ENCODE results near the gene NUCB2.
A peak's percentile ranks its signal among the peaks of the same experiment; 100 is the strongest.

Gene NUCB2

DNA sequence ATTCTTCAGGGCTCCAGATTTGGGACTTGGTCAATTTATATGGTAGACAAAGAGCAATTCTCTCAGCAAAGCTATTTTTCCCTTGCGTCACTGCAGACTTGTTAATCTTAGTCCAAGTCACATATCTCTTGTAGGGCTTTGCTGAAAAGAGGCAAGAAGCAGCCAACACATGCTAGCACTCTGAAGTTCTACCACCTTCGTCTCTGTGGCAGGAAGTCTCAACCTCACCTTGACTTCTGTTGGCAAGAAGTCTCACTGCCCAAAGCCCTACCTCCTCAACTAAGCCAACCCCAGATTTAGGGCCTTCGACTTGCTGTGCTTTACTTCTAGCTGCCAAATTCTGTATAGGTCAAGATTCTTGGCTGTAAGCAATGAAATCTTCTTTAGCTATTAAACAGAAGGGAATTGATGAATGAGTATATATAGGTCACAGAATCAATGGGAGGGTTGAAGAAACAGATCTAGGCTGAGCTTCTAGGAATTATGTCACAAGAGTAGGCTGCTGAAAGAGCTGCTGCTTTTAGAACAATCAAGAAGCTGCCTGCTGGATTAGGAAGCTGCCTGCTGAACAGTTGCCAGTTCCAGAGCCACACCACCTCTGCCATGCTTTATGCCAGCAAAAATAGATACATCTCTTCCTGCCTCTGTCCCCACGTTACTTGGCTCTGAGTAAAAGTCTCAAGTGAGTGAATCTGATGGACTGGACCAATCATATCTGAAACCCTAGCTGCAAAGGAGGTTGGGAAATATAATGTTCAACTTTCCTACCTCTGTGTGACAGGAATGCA lies 57.5 kb downstream of the NUCB2 start:
- H3K9ac ChIP-seq (ENCODE audit: low read length in 2 of 2) = no peak overlapping the region
- H3K27me3 ChIP-seq (ENCODE audit: control insufficient read depth in 1 of 2, insufficient read depth in 2 of 2, low read length in 2 of 2) = no peaks in the 10 kb centered on the region
- no peaks in the 10 kb centered on the region for H3K4me1 ChIP-seq (ENCODE audit: control insufficient read depth, insufficient read depth, low read length)
- H3K36me3 ChIP-seq (ENCODE audit: control insufficient read depth in 2 of 2, insufficient read depth in 2 of 2, low read length in 2 of 2) = peaks cover 9 to 13% of the 10 kb centered on the region in 2 donors
- H3K9me3 ChIP-seq (ENCODE audit: control insufficient read depth in 2 of 2, low read length in 2 of 2) = no peaks in the 10 kb centered on the region
- no peak overlapping the region for H3K4me3 ChIP-seq (ENCODE audit: low read length in 2 of 2)
- no peak overlapping the region for H3K27ac ChIP-seq (ENCODE audit: low read length)

DNA sequence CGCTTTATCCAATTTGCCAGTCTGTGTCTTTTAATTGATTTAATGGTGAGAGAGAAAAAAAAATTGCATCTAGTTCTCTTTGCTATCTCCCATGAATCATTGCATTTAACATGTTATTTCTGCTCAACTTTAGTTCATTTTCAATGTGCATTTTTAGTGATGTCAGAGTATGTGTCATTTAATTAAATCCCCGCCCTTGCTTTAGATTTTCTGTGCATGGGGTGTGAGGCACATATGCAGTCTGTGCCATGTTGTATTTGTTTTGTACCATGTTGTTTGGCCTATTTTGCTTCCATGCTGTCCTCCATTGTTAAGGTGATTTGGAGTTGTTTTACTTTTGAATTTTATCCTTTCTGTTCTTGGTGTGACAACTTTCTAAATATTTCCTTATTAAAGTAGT lies 66.7 kb downstream of the NUCB2 start:
- H3K4me1 ChIP-seq (ENCODE audit: control insufficient read depth, insufficient read depth, low read length) = no peaks in the 10 kb centered on the region
- H3K4me3 ChIP-seq (ENCODE audit: low read length in 2 of 2) = no peak overlapping the region
- no peaks in the 10 kb centered on the region for H3K27me3 ChIP-seq (ENCODE audit: control insufficient read depth in 1 of 2, insufficient read depth in 2 of 2, low read length in 2 of 2)
- H3K9me3 ChIP-seq (ENCODE audit: control insufficient read depth in 2 of 2, low read length in 2 of 2) = no peaks in the 10 kb centered on the region
- no peaks in the 10 kb centered on the region for H3K36me3 ChIP-seq (ENCODE audit: control insufficient read depth in 2 of 2, insufficient read depth in 2 of 2, low read length in 2 of 2)
- no peak overlapping the region for H3K27ac ChIP-seq (ENCODE audit: low read length)
- no peak overlapping the region for H3K9ac ChIP-seq (ENCODE audit: low read length in 2 of 2)

DNA sequence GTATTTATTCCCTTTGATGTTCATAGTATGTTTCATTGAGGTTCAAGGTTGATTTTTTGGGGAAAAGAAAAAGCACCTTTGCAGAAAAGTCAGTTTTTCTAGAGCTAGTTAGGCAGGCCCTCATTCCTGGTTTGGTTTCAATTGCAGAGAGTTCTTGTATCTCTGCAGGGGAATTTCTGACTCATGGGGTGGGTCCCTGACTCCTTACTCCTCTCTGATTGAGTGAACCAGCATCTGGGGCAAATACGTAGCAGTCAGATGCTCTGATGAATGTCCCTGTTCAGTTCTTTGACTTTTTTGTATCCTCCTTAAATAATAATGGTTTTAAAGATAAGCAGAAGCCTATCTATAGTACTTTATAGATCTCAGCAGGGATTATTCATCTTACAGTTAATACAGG lies 67.4 kb downstream of the NUCB2 start:
- Histone ChIP-seq H3K27me3 (ENCODE audit: control insufficient read depth in 1 of 2, insufficient read depth in 2 of 2, low read length in 2 of 2) (no peaks in the 10 kb centered on the region), H3K36me3 (ENCODE audit: control insufficient read depth in 2 of 2, insufficient read depth in 2 of 2, low read length in 2 of 2) (no peaks in the 10 kb centered on the region), H3K4me1 (ENCODE audit: control insufficient read depth, insufficient read depth, low read length) (no peaks in the 10 kb centered on the region), H3K4me3 (ENCODE audit: low read length in 2 of 2) (no peak overlapping the region), H3K9ac (ENCODE audit: low read length in 2 of 2) (no peak overlapping the region), H3K9me3 (ENCODE audit: control insufficient read depth in 2 of 2, low read length in 2 of 2) (no peaks in the 10 kb centered on the region), H3K27ac (ENCODE audit: low read length) (no peak overlapping the region)

DNA sequence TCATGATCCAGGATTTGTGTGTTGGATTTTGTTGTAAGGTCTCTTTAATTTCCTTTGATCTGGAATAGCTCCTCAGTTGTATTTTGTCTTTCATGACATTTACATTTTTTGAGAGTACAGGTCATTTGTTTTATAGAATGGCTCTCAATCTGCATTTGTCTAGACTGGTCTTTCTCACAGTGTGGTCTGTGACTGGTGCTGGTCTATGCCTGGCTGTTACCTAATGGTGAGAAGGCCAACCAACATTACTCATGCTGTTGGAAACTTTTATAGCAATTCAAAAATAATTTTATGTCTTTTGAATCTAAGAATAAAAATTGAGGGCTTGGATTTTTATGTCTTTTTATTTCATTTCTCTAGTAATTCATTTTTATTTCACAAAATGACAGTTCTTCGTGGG lies 71.1 kb downstream of the NUCB2 start:
- H3K36me3 ChIP-seq (ENCODE audit: control insufficient read depth in 2 of 2, insufficient read depth in 2 of 2, low read length in 2 of 2) = no peaks in the 10 kb centered on the region
- H3K9me3 ChIP-seq (ENCODE audit: control insufficient read depth in 2 of 2, low read length in 2 of 2) = no peaks in the 10 kb centered on the region
- H3K4me3 ChIP-seq (ENCODE audit: low read length in 2 of 2) = no peak overlapping the region
- no peak overlapping the region for H3K27ac ChIP-seq (ENCODE audit: low read length)
- no peaks in the 10 kb centered on the region for H3K27me3 ChIP-seq (ENCODE audit: control insufficient read depth in 1 of 2, insufficient read depth in 2 of 2, low read length in 2 of 2)
- no peak overlapping the region for H3K9ac ChIP-seq (ENCODE audit: low read length in 2 of 2)
- H3K4me1 ChIP-seq (ENCODE audit: control insufficient read depth, insufficient read depth, low read length) = peaks cover 3% of the 10 kb centered on the region

- Histone ChIP-seq H3K9ac (ENCODE audit: low read length in 2 of 2) (no peak overlapping the region), H3K9me3 (ENCODE audit: control insufficient read depth in 2 of 2, low read length in 2 of 2) (no peaks in the 10 kb centered on the region), H3K4me3 (ENCODE audit: low read length in 2 of 2) (no peak overlapping the region), H3K27ac (ENCODE audit: low read length) (no peak overlapping the region), H3K36me3 (ENCODE audit: control insufficient read depth in 2 of 2, insufficient read depth in 2 of 2, low read length in 2 of 2) (no peaks in the 10 kb centered on the region), H3K27me3 (ENCODE audit: control insufficient read depth in 1 of 2, insufficient read depth in 2 of 2, low read length in 2 of 2) (no peaks in the 10 kb centered on the region), H3K4me1 (ENCODE audit: control insufficient read depth, insufficient read depth, low read length) (peaks cover 6% of the 10 kb centered on the region)
These were observed 74.1 kb downstream of the NUCB2 start for GRCh38 chr11:17350455-17351171.

DNA sequence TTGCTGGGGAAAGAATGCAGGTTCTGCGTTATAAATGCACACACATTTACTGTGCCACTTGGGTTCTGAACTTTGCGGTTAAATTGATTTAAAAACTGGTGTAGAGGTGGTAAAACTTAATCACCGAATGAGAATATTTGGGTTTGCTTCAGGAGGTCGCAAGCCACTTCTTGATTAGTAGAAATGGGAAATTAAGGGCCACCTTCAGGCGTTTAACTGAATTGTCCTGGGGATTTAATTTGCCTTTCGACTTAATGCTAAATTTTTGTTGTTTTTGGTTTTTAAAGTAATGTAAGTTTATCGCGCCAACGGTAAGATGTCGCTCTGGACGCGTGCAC lies 74.6 kb downstream of the NUCB2 start:
- H3K4me3 ChIP-seq (ENCODE audit: low read length in 2 of 2) = peak overlapping the region; percentile 58 to 82
- H3K9ac ChIP-seq (ENCODE audit: low read length in 2 of 2) = peak overlapping the region in 1 of 2 donors; percentile 72
- H3K27me3 ChIP-seq (ENCODE audit: control insufficient read depth in 1 of 2, insufficient read depth in 2 of 2, low read length in 2 of 2) = no peaks in the 10 kb centered on the region
- H3K9me3 ChIP-seq (ENCODE audit: control insufficient read depth in 2 of 2, low read length in 2 of 2) = no peaks in the 10 kb centered on the region
- H3K4me1 ChIP-seq (ENCODE audit: control insufficient read depth, insufficient read depth, low read length) = peaks cover 6% of the 10 kb centered on the region
- H3K27ac ChIP-seq (ENCODE audit: low read length) = no peak overlapping the region
- no peaks in the 10 kb centered on the region for H3K36me3 ChIP-seq (ENCODE audit: control insufficient read depth in 2 of 2, insufficient read depth in 2 of 2, low read length in 2 of 2)

DNA sequence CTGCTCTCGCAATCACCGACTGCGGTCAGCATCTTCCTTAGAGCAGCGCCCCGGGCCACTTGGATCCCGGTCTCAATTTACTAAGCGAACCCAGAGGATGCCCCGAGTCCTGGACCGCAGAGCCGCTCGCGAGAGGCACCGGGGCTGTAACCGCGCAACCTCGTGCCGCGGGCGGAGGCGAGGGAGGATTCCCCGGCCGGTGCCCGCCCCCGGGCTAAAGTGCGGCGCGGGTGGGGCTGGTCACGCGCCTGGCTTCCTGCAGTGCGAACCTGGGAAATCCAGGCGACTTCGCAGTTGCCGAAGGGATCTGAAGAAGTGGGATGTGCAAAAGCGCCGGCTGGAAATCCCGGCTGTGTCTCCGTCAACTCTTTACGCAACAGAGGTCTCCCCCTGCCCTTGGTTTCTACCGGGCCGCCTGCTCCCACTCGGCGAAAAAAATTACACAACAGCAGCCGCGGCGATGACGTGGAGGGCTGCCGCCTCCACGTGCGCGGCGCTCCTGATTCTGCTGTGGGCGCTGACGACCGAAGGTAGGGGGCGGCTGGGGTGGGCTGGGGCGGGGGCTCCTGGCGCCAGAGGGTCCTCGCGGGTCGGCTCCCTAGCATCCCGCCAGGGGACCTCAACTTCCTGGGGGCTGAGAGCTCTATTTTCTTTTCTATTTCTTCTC lies 75.1 kb downstream of the NUCB2 start, which contains the start of gene NCR3LG1:
Gene NCR3LG1 (plus strand): TSS at position 291 of the 667 bp plus-strand sequence. CDS start 170 bp downstream, at position 461.
- H3K4me1 ChIP-seq (ENCODE audit: control insufficient read depth, insufficient read depth, low read length) = peaks cover 6% of the 10 kb centered on the region
- no peaks in the 10 kb centered on the region for H3K9me3 ChIP-seq (ENCODE audit: control insufficient read depth in 2 of 2, low read length in 2 of 2)
- H3K4me3 ChIP-seq (ENCODE audit: low read length in 2 of 2) = peak within 1 kb of the TSS; percentile 82 to 91
- H3K27ac ChIP-seq (ENCODE audit: low read length) = peak within 1 kb of the TSS; percentile 69
- no peaks in the 10 kb centered on the region for H3K27me3 ChIP-seq (ENCODE audit: control insufficient read depth in 1 of 2, insufficient read depth in 2 of 2, low read length in 2 of 2)
- peak within 1 kb of the TSS; percentile 42 to 72 for H3K9ac ChIP-seq (ENCODE audit: low read length in 2 of 2)
- H3K36me3 ChIP-seq (ENCODE audit: control insufficient read depth in 2 of 2, insufficient read depth in 2 of 2, low read length in 2 of 2) = no peaks in the 10 kb centered on the region

DNA sequence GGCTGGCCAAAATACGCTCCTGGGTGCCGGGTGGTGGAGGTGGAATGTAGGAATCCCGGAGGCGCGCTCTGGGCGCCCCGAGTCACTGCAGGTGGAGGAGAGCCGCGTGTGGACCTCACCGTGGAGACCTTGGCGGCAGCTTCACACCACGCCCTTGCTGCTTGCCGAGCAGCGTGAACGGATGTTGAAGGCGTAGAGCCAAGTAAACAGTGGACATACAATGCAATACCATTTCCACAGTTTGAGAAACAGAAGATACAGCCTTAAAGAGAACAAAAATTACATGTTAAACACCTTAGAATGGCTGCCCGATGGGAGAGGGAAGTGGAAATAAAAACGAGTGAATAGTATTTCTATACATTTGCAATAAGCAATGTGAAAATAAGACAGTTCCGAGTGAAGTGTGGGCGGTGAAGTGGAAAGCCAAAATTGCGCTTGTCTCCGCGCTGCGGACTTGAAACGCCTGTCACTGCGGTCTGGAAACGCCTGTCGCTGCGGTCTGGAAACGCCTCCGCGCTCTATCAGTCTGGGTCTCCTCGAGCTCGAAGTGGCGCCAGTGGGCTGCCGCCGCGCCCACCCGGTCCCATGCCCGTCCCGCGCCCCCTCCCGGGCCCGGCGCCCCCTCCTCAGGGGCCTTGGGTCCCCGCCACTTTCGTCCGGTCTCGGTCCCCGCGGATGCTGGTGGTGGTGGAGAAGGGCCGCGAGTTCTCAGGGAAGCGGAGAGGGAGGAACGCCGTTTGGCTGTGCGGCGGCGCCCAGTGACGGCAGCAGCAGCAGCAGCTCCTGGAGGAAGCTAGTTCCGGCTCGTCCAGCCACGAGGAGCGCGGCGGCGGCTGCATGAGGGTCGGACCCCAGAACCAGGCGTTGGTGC lies 76.6 kb downstream of the NUCB2 start:
- H3K9ac ChIP-seq (ENCODE audit: low read length in 2 of 2) = peak overlapping the region; percentile 58 to 72
- H3K9me3 ChIP-seq (ENCODE audit: control insufficient read depth in 2 of 2, low read length in 2 of 2) = no peaks in the 10 kb centered on the region
- H3K27ac ChIP-seq (ENCODE audit: low read length) = peak overlapping the region; percentile 69
- H3K4me3 ChIP-seq (ENCODE audit: low read length in 2 of 2) = peak overlapping the region; percentile 82 to 91
- H3K36me3 ChIP-seq (ENCODE audit: control insufficient read depth in 2 of 2, insufficient read depth in 2 of 2, low read length in 2 of 2) = no peaks in the 10 kb centered on the region
- H3K27me3 ChIP-seq (ENCODE audit: control insufficient read depth in 1 of 2, insufficient read depth in 2 of 2, low read length in 2 of 2) = no peaks in the 10 kb centered on the region
- H3K4me1 ChIP-seq (ENCODE audit: control insufficient read depth, insufficient read depth, low read length) = peaks cover 6% of the 10 kb centered on the region

- no peaks in the 10 kb centered on the region for H3K27me3 ChIP-seq (ENCODE audit: control insufficient read depth in 1 of 2, insufficient read depth in 2 of 2, low read length in 2 of 2)
- H3K36me3 ChIP-seq (ENCODE audit: control insufficient read depth in 2 of 2, insufficient read depth in 2 of 2, low read length in 2 of 2) = no peaks in the 10 kb centered on the region
- H3K9ac ChIP-seq (ENCODE audit: low read length in 2 of 2) = peak overlapping the region; percentile 30 to 72
- H3K9me3 ChIP-seq (ENCODE audit: control insufficient read depth in 2 of 2, low read length in 2 of 2) = no peaks in the 10 kb centered on the region
- peak overlapping the region; percentile 69 for H3K27ac ChIP-seq (ENCODE audit: low read length)
- peaks cover 6% of the 10 kb centered on the region for H3K4me1 ChIP-seq (ENCODE audit: control insufficient read depth, insufficient read depth, low read length)
- H3K4me3 ChIP-seq (ENCODE audit: low read length in 2 of 2) = peak overlapping the region; percentile 82 to 91
These were observed 77.5 kb downstream of the NUCB2 start for GRCh38 chr11:17353821-17354600.

Data from stomach smooth muscle (tissue), 2 donors.